HG03175 (cell line): ENCODE measurements around the gene ANKRD23.
"Not testable (repeated sequence)": the region's sequence is repeated elsewhere in the genome, so short reads cannot be mapped to it uniquely, and the experiment has no call there.

Experiments used
- ATAC-seq: cut with Tn5 transposase; IDR thresholded peaks from one replicate; pipeline ENCODE4 v1.9.1; 2021; ENCODE audit warnings: mild to moderate bottlenecking, moderate library complexity; ENCODE audit not compliant: unreplicated experiment

ANKRD23 gene

DNA sequence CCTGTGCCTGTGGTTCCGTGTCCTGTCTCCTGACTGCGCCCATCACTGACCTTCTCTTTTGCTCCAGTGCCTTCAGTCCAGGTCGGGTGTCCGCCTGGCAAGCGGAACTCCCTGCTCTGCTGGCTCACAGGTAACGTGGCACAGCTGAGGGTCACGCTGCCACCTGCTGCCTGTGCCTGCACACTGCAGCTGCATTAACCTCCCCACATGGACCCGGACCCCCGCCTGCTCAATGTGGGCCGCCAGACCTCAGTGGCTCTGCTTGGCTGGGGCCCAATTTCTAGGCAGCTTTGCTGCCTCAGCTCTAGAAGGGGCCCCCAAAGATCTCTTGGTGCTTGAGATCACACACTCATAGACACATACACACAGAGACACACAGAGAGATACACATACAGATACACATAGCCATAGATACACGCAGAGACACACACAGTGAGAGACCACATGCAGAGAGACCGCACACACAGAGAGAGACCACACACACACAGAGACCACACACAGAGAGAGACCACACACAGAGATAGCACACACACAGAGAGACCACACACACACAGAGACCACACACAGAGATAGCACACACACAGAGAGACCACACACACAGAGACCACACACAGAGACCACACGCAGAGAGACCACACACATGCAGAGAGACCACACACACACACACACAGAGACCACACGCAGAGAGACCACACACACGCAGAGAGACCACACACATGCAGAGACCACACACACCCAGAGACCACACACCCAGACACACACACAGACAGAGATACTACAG lies 42.6 kb downstream of the ANKRD23 start:
- peak; percentile 80 for ATAC-seq

- ATAC-seq = peak; percentile 14
Measured at GRCh38 chr2:96800061-96801004, 43.5 kb downstream of the ANKRD23 start.

DNA sequence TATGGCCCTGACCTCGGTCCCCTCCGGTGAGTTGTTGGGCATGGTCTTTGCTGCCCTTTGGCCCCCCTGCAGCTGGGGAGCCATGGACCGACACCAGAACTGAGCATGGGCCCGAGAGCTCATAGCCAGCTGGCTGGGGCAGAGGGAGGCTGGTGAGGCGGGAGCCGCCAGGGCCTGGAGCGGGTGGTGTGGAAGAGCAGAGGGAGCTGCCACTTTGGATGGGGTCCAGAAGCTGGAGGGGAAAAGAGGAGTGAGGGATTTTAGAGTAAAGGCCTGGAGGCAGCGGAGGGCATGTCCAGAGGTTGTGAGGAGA lies 44.2 kb downstream of the ANKRD23 start:
- ATAC-seq = no peak

DNA sequence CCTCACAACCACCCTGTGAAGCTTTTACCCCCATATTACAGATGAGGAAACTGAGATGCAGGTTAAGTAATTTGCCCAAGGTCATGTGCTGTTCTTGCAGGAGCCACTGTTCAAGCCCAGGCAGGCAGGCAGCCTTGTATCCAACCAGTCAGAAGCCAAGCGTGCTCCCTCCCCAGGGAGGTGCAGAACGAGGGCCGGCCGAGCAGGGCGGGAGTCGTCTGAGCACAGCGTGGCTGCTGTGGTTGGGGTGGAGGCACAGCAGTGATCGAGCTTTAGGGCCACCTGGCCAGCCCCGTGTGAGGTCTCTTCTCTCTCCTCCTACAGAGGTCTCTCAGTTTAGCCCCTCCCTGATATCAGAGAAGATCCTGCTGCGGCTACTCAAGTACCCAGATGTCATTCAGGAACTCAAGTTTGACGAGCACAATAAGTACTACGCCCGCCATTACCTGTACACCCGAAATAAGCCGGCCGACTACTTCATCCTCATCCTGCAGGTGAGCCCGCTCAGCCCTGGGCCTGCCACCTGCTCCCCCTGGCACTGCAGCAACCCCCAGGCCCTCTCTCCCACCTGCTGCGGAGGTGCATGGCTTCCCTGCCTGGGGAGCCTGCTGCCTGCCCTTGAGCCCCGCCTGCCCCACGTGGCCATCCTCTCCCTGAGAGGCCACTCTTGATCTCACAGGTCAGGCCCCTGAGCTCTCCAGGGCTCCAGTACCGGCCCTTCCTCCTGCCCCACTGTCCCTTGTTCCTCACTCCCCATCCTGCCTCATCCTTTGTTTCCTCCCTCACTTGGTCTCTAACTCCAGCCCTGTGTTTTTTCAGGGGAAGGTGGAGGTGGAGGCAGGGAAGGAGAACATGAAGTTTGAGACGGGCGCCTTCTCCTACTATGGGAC lies 44.8 kb downstream of the ANKRD23 start:
- ATAC-seq = no peak

- ATAC-seq = no peak
Measured at GRCh38 chr2:96797066-96797625, 46.7 kb downstream of the ANKRD23 start.

DNA sequence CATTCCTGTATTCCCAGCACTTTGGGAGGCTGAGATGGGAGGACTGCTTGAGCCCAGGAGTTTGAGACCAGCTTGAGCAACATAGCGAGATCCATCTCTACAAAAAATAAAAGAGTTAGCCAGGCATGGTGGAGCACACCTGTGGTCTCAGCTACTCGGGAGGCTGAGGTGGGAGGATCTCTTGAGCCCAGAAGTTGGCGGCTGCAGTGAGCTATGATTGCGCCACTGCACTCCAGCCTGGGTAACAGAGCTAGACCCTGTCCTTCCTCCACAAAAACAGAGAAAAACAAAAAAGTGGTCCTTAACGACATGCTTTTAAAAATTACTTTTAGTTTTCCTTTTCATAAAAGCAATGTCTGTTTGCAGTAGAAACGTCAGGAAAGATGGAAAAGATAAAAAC lies 47.3 kb downstream of the ANKRD23 start:
- ATAC-seq = not testable (repeated sequence)

DNA sequence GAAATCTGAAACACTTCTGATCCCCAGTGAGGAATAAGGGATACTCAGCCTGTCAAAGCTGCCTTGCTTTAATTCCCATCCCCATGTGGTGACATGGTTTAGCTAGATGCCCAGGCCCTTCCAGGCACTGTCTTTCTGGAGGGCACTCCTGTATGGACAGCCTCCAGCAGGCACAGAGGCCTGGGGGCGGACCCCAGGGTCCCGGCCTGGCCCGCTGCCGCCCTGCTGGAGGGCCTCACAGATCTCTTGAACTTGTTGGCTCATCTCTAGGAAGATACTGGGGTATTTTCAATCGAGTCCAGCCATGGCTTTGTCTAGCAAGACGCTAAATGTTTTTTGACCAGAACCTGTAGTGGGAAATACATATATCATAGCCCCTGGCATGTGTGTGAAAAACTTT lies 48.7 kb downstream of the ANKRD23 start:
- no peak for ATAC-seq

DNA sequence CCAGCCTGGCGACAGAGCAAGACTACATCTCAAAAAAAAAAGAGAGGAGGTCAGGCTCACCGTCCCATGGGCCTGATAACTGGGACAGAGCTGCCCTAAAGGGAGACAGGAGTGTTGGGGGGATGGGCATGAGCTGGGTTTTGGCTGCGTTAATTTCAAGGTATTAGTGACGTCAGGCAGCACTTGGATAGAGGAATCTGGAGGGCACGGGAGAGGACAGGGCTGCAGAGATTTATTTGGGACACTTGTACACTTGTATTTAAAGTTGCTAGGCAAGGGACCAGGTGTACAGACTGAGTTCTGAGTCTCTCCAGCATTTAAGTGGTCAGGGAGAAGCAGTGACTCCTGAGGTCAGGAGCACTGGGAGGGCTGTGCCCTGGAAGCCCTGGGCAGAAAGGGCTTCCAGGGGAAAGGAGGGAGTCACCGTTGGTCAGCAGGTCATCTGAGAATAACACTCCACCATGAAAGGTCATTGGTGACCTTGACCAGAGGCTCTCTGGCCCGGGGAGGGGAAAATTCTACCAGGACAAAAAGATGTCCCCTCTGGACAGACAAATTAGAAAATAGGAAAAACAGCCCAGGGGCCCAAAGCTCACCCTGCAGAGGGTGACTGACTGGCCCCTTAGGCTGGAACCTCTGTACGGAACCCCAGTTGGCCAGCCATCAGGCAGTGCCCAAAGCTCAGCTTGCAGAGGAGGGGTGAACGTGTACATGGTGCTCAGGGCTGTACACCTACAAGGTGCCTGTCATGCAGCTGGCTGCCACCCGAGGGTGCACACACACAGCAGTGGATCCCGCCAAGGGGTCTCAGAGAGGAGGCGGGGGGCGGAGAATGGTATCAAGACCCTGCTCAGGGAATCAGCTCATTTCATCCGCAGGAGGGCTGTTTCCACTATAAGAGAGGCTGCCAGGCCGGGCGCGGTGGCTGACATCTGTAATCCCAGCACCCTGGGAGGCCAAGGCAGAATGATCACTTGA lies 50.8 kb downstream of the ANKRD23 start:
- ATAC-seq = no peak

DNA sequence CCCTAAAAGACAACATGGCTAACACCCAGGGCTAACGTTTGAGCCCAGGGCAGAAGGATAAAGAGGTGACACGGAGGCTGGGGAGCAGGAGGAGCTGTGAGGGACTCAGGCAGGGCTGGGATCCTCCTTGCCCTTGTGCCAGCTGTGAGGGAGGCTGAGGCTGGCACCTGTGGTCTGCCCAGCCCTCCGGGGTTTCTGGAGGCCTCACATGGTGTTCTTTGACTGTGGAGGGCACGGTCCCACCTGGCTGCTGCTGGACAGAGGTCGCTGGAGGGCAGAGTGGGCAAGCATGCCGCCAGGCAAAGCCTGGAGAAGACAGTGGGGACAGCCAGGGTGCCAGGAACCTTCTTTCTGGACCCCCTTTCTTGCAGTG lies 54.6 kb downstream of the ANKRD23 start:
- no peak for ATAC-seq

DNA sequence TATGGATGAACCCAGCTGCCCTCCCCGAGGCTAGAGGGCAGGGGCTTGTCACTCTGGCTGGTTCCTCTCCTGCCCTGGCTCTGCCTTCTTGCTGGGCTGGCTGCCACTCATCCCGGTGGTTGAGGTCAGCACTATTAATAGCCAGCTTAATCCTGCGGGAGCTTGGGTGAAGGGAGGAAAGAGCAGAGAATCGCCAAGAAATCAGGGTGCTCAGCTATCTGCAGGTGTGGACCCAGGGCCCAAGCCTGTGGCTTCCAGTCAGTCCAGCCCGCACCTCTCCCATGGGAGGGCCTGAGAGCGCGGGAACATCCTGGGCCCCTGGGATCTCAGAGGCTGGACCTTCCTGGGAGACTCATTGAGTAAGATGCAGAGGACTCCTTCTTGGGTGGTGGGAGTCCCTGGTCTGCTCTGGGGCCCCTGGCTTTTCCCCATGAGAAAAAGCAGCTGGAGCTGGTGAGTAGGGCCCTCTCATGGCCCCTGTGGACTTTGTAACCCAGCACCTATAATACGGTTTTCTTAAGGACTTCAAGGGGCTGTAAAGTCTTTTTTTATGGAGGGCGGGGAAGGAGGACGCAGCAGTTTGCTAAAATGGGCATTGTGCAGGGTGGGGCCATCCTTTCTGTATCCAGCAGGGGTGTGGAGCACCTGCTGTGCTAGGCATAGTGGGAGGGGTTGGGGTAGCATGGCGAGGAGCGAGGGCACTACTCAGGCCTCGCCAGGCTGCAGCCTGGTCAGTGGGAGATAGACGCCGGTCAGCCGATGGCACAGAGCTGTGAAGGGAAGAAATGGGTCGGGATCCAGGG lies 55.2 kb downstream of the ANKRD23 start:
- no peak for ATAC-seq
